HG02970 (cell line): Measurements from ENCODE around the gene CEP72.
"Not testable (repeated sequence)": the region's sequence is repeated elsewhere in the genome, so short reads cannot be mapped to it uniquely, and the experiment has no call there.

Source experiments
- ATAC-seq: cut with Tn5 transposase; IDR thresholded peaks from one replicate; pipeline ENCODE4 v1.9.1; 2021; ENCODE audit warnings: mild to moderate bottlenecking, moderate library complexity, moderate number of reproducible peaks; ENCODE audit not compliant: unreplicated experiment, low FRiP score

Gene CEP72

GRCh38 chr5:693271-694041 is 81.3 kb downstream of the CEP72 start, which contains the start of gene TPPP:
TSS of gene TPPP (minus strand) at chr5:693352. CDS start at chr5:678060, 15,292 bp downstream.
- ATAC-seq: not testable (repeated sequence)

DNA sequence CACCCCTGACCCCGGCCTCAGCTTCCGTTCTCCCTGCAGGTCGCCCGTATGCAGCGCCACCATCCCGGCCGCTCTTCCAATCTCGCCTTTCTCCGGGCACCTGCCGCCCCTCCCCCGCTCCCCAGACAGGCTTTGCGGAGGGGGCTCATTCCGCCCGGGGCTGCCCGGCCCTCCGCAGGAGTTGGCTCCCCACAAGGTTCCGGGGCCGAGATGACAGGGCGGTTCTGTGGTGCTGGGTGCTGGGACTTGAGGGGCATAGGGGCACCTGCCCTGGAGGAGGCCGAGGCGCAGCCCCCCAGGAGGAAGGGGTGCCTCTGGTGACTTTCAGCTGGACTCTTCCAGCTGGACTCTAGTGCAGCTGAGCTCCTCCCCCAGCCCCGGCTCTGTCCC is 81.9 kb downstream of the CEP72 start:
- not testable (repeated sequence) for ATAC-seq

DNA sequence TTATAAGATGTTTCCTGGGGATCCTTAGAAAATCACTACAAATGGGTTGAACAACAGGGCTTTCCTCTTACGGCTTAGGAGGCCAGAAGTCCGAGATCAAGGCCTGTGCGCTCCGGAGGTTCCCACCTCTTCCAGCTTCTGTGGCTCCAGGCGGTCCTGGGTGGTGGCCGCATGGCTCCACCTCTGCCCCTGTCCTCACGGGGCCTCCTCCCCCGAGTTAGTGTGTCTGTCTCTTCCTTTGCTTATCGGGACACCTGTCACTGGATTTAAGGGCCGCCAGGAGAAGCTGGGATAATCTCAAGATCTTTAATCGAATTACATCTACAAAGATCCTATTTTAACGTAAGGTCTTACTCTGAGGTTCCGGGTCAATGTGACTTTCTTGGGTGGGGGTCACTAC is 83.3 kb downstream of the CEP72 start:
- ATAC-seq: not testable (repeated sequence)

- not testable (repeated sequence) for ATAC-seq
Observed at GRCh38 chr5:696191-696590, 84.1 kb downstream of the CEP72 start.

- ATAC-seq: not testable (repeated sequence)
Observed at GRCh38 chr5:696753-697702, 84.9 kb downstream of the CEP72 start.
